ENCODE data around the gene CCSER1.
"Not testable (repeated sequence)": the region's sequence is repeated elsewhere in the genome, so short reads cannot be mapped to it uniquely, and the experiment has no call there.

Gene CCSER1

DNA sequence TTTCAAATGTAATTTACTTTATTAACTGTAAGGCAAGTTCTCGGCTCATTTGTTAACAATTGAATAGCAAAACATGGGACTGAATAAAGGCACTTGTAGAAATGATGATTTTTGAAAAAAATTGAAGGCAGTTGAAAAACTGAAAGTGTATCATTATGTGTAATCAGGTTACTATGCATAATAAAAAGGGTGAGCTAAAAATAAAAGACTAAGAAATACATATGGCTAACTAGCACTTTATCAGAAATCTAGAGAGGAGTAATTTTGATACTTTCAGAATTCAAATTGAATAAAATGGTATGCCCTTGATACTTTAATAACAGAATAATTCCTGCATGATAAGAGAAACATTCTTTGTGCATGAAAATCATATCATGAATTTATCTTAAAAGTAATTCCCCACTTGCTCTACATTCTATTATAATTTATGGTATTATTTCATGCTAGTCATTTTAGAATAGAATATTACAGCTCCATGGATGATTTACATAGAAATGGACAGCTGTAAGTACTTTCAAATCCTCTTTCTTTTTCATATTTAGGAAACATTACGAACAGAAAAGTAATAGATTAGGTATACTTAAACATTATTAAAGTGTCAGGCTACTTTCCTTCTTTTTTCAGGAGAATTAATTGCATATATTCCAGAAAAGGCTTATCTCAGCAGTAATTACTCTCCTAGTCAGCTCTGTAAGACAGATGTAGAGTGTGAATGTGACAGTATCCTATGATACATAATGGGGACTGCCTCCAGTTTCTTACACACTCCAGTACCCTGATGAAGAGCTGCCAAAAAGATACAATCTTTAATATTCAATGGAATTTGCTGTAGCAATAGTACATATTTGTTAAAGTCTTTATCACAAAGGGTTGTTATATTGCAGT is 697.3 kb downstream of the CCSER1 start:
- Mint-ChIP-seq H3K4me3 (no peak overlapping the region), H3K9me3 (no peaks in the 10 kb centered on the region), H3K4me1 (no peaks in the 10 kb centered on the region), H3K27me3 (ENCODE audit: low read depth, poor library complexity) (peaks cover 4% of the 10 kb centered on the region), H3K36me3 (ENCODE audit: low read depth) (no peaks in the 10 kb centered on the region), H3K27ac (no peak overlapping the region)
- TF ChIP-seq CTCF (IDR thresholded peaks at IDR 0.05), result no peak
- no peak for DNase-seq

DNA sequence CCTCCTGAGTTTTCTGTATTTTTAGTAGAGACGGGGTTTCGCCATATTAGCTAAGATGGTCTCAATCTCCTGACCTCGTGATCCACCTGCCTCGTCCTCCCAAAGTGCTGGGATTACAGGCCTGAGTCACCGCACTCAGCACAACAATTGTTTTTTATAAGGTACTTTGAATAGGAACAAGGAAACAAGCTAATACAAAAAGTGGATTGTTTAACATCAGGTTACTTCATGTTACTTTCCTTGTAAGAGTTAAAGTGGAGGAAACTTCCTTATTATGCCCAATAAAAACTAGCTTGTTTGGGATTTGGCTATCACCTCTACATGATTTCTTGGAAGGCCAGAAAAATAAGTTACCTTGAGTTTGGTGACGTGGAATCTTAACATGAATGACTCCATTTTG is 698.7 kb downstream of the CCSER1 start:
- no peaks in the 10 kb centered on the region for H3K4me1 Mint-ChIP-seq
- DNase-seq, result no peak
- no peak for TF ChIP-seq CTCF (IDR thresholded peaks at IDR 0.05)

GRCh38 chr4:90833706-90834105 is 706.5 kb downstream of the CCSER1 start:
- no peak overlapping the region for H3K27ac Mint-ChIP-seq
- DNase-seq, result no peak
- H3K4me1 Mint-ChIP-seq, result no peaks in the 10 kb centered on the region

More for the DNA sequence above, 698.7 kb downstream of the CCSER1 start:
- no peak overlapping the region for H3K27ac Mint-ChIP-seq
- no peaks in the 10 kb centered on the region for H3K36me3 Mint-ChIP-seq (ENCODE audit: low read depth)
- H3K9me3 Mint-ChIP-seq, result no peaks in the 10 kb centered on the region
- H3K4me3 Mint-ChIP-seq, result no peak overlapping the region
- peaks cover 4% of the 10 kb centered on the region for H3K27me3 Mint-ChIP-seq (ENCODE audit: low read depth, poor library complexity)

DNA sequence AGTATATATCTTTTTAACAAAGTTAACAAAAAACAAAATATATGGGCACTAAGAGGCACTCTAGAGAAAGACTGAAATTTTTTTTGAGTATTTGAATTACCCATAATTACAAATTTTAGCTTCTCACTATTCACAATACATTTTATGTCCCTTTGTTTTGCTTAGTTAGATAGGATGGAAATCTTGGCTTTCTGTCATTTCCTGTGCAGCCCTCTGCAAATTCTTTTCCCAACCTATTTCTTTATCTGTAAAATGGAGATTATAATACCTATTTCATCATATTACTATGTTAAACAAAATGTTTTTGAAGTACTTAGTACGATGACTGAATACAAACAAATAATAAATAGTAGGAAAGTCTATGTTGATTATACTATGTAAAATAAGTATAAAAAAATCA is 710.0 kb downstream of the CCSER1 start:
- no peaks in the 10 kb centered on the region for H3K9me3 Mint-ChIP-seq
- no peaks in the 10 kb centered on the region for H3K36me3 Mint-ChIP-seq (ENCODE audit: low read depth)
- H3K27me3 Mint-ChIP-seq (ENCODE audit: low read depth, poor library complexity), result no peaks in the 10 kb centered on the region
- no peak overlapping the region for H3K27ac Mint-ChIP-seq
- no peaks in the 10 kb centered on the region for H3K4me1 Mint-ChIP-seq
- TF ChIP-seq CTCF (IDR thresholded peaks at IDR 0.05), result no peak
- DNase-seq, result no peak
- H3K4me3 Mint-ChIP-seq, result no peak overlapping the region

More at GRCh38 chr4:90833706-90834105, 706.5 kb downstream of the CCSER1 start:
- no peak for TF ChIP-seq CTCF (IDR thresholded peaks at IDR 0.05)
- no peak overlapping the region for H3K4me3 Mint-ChIP-seq
- H3K9me3 Mint-ChIP-seq, result no peaks in the 10 kb centered on the region
- H3K36me3 Mint-ChIP-seq (ENCODE audit: low read depth), result no peaks in the 10 kb centered on the region
- no peaks in the 10 kb centered on the region for H3K27me3 Mint-ChIP-seq (ENCODE audit: low read depth, poor library complexity)

- H3K9me3 Mint-ChIP-seq; H3K27ac Mint-ChIP-seq; H3K27me3 Mint-ChIP-seq (ENCODE audit: low read depth, poor library complexity): not testable (repeated sequence)
These were observed 711.7 kb downstream of the CCSER1 start for GRCh38 chr4:90838859-90839258.

DNA sequence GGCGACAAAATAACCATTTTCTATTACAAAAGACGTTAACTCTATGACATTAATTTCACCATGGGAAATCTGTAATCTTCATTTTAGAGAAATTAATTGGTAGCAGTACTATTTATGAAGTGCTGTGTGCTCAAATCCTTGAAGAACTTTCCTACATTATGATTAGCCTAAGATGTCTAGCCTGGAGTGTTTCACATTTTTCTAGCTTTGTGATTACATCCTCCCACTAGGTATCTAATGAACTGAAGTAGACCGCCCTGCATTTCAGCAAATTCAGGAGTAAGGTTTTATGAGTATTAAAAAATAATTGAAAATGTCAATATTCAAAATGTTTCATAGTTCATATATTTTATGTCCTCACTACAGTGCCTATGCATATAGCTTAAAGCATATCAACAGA is 713.1 kb downstream of the CCSER1 start:
- Mint-ChIP-seq H3K27ac (no peak overlapping the region), H3K36me3 (ENCODE audit: low read depth) (no peaks in the 10 kb centered on the region), H3K4me3 (no peak overlapping the region), H3K4me1 (no peaks in the 10 kb centered on the region), H3K27me3 (ENCODE audit: low read depth, poor library complexity) (no peaks in the 10 kb centered on the region), H3K9me3 (no peaks in the 10 kb centered on the region)
- TF ChIP-seq CTCF (IDR thresholded peaks at IDR 0.05), result no peak
- no peak for DNase-seq

More at GRCh38 chr4:90838859-90839258, 711.7 kb downstream of the CCSER1 start:
- not testable (repeated sequence) for H3K4me3 Mint-ChIP-seq; H3K4me1 Mint-ChIP-seq; DNase-seq; H3K36me3 Mint-ChIP-seq (ENCODE audit: low read depth)

All from nephron progenitor cell (in vitro differentiated cells).